Esophagus squamous epithelium (tissue), 5 donors: ENCODE data around the gene ANKRD13B. TPM values are rescaled to one million over a fixed set of nuclear protein-coding genes. Genes with fewer than 3 reads are reported as not detected.

ENCODE experiments used
- DNase-seq: peaks from one replicate; lab custom pipeline; 2025; lab: John Stamatoyannopoulos, UW
- H3K27ac ChIP-seq, 4 donors: fragments of 200-600 bp; sonication (generic); one replicate each; pipeline ENCODE4 v1.5.1; 2016 to 2019; ENCODE audit warnings: mild to moderate bottlenecking in 1 of 4
- H3K27me3 ChIP-seq, 4 donors: fragments of 200-600 bp; sonication (generic); 1 replicate in 3 of 4; 2 replicates in 1 of 4; pipeline versions ENCODE4 v1.5.1 to v1.6.0; 2017 to 2021; ENCODE audit warnings: antibody characterized with exemption in 1 of 4
- H3K36me3 ChIP-seq, 3 donors: fragments of 200-600 bp; sonication (generic); one replicate each; pipeline ENCODE4 v1.5.1; 2016 to 2019
- H3K4me1 ChIP-seq, 3 donors: fragments of 200-600 bp; sonication (generic); one replicate each; pipeline ENCODE4 v1.5.1; 2017 to 2019
- H3K4me3 ChIP-seq, 4 donors: fragments of 200-600 bp; sonication (generic); 1 replicate in 3 of 4; 2 replicates in 1 of 4; pipeline ENCODE4 v1.5.1; 2016 to 2019; ENCODE audit warnings: mild to moderate bottlenecking in 2 of 4, moderate library complexity in 1 of 4
- H3K9me3 ChIP-seq, 3 donors: fragments of 200-600 bp; sonication (generic); one replicate each; pipeline ENCODE4 v1.5.1; 2016 to 2019
- CTCF ChIP-seq, 6 experiments: fragments of 450-650 bp in 4 of 6; fragments of 200-600 bp in 2 of 6; sonication (generic) in 2 of 6; IDR thresholded peaks; one replicate each; pipeline ENCODE4 v1.5.1; 2016 to 2019; ENCODE audit warnings: antibody characterized with exemption in 6 of 6, mild to moderate bottlenecking in 4 of 6, moderate library complexity in 4 of 6
- POLR2A ChIP-seq, 4 donors: fragments of 450-650 bp; IDR thresholded peaks; one replicate each; pipeline ENCODE4 v1.6.1; 2017; ENCODE audit warnings: antibody characterized with exemption in 4 of 4, mild to moderate bottlenecking in 4 of 4, moderate library complexity in 3 of 4
- WGBS, 2 donors: methylation state at CpG; one replicate each; pipeline ENCODE4 v1.1.5; 2018; 5-methylcytosine and 5-hydroxymethylcytosine counted together
- intact Hi-C: fragments of 100-400 bp; cut with DNase I; formaldehyde crosslinking; loops from one replicate; pipeline ENCODE4 v1.15.0; 2022
- total RNA-seq, 4 donors: library from RNA; depleted of rRNA; stranded (reverse); fragments of >200 nt; gene quantifications; one replicate each; pipeline ENCODE4 v1.1.0, GENCODE V29; 2016
- donor health status: DM: yes; HTN: yes; CAD: no.

ANKRD13B gene
- total RNA-seq, 4 donors from 2014 or later = 3.3 to 18.7 (median 10.2) TPM

- H3K9me3 ChIP-seq = no peaks in the 10 kb centered on the region
- intact Hi-C loops = no loop called here
- WGBS, 2 donors = 77 to 93% methylated on average over 5 to 6 of the region's 6 CpGs
- H3K4me3 ChIP-seq = no peak overlapping the region
- no peak for TF ChIP-seq POLR2A (IDR thresholded peaks at IDR 0.05)
- TF ChIP-seq CTCF (IDR thresholded peaks at IDR 0.05) = no peak
- H3K27me3 ChIP-seq = no peaks in the 10 kb centered on the region
- H3K27ac ChIP-seq = peak overlapping the region in 1 of 4 donors; percentile 49
- no peak for DNase-seq
- H3K4me1 ChIP-seq = peaks cover 0 to 30% (median 10%) of the 10 kb centered on the region in 3 donors
- peaks cover 0 to 16% (median 0%) of the 10 kb centered on the region in 3 donors for H3K36me3 ChIP-seq
Measured at GRCh38 chr17:29560316-29560715, 32.6 kb upstream of the ANKRD13B start.

GRCh38 chr17:29561554-29562517, 31.1 kb upstream of the ANKRD13B start:
- TF ChIP-seq POLR2A (IDR thresholded peaks at IDR 0.05) (peak in 1 of 4 donors; percentile 38), CTCF (IDR thresholded peaks at IDR 0.05) (no peak)
- no peaks in the 10 kb centered on the region for H3K9me3 ChIP-seq
- intact Hi-C loops = no loop called here
- H3K27ac ChIP-seq = peak overlapping the region in 3 of 4 donors; percentile 27 to 49 (median 40)
- WGBS, 2 donors = 80% methylated on average over 3 to 15 of the region's 17 CpGs
- peaks cover 7 to 45% (median 20%) of the 10 kb centered on the region in 3 donors for H3K4me1 ChIP-seq
- H3K4me3 ChIP-seq = no peak overlapping the region
- no peaks in the 10 kb centered on the region for H3K27me3 ChIP-seq
- peaks cover 0 to 16% (median 0%) of the 10 kb centered on the region in 3 donors for H3K36me3 ChIP-seq
- DNase-seq = no peak

- no peaks in the 10 kb centered on the region for H3K9me3 ChIP-seq
- intact Hi-C loops = no loop called here
- no peak for DNase-seq
- H3K36me3 ChIP-seq = peaks cover 0 to 16% (median 0%) of the 10 kb centered on the region in 3 donors
- no peak for TF ChIP-seq POLR2A (IDR thresholded peaks at IDR 0.05)
- TF ChIP-seq CTCF (IDR thresholded peaks at IDR 0.05) = no peak
- H3K27ac ChIP-seq = peak overlapping the region in 2 of 4 donors; percentile 40 to 49
- 82 to 91% methylated on average over 8 to 11 of the region's 18 CpGs for WGBS, 2 donors
- H3K27me3 ChIP-seq = no peaks in the 10 kb centered on the region
- peaks cover 7 to 52% (median 20%) of the 10 kb centered on the region in 3 donors for H3K4me1 ChIP-seq
- no peak overlapping the region for H3K4me3 ChIP-seq
Measured at GRCh38 chr17:29562615-29563014, 30.3 kb upstream of the ANKRD13B start.

GRCh38 chr17:29563816-29564215, 29.1 kb upstream of the ANKRD13B start:
- peaks cover 7 to 59% (median 20%) of the 10 kb centered on the region in 3 donors for H3K4me1 ChIP-seq
- no peaks in the 10 kb centered on the region for H3K9me3 ChIP-seq
- H3K4me3 ChIP-seq = no peak overlapping the region
- WGBS, 2 donors = 85 to 94% methylated on average over 3 of the region's 3 CpGs
- no peaks in the 10 kb centered on the region for H3K27me3 ChIP-seq
- intact Hi-C loops = no loop called here
- TF ChIP-seq CTCF (IDR thresholded peaks at IDR 0.05) (no peak), POLR2A (IDR thresholded peaks at IDR 0.05) (no peak)
- no peak overlapping the region for H3K27ac ChIP-seq
- no peak for DNase-seq
- H3K36me3 ChIP-seq = peaks cover 0 to 16% (median 0%) of the 10 kb centered on the region in 3 donors
